Coronary artery (tissue), 2 donors: ENCODE results near the gene ALPP.

Experiments used
- DNase-seq: peaks from one replicate; pipeline ENCODE4 v3.0.0-alpha.2; 2017; ENCODE audit warnings: low spot score
- H3K27ac ChIP-seq, 2 donors: fragments of 200-600 bp; sonication (generic); one replicate each; pipeline ENCODE4 v1.5.1; 2016 to 2019
- H3K4me3 ChIP-seq: fragments of 200-600 bp; sonication (generic); 2 replicates; pipeline ENCODE4 v1.5.1; 2016; ENCODE audit warnings: mild to moderate bottlenecking, moderate library complexity
- CTCF ChIP-seq: fragments of 200-600 bp; sonication (generic); IDR thresholded peaks from one replicate; pipeline ENCODE4 v1.5.1; 2019; ENCODE audit warnings: antibody characterized with exemption

Gene ALPP

GRCh38 chr2:232347369-232347768, 31.2 kb upstream of the ALPP start:
- no peak for TF ChIP-seq CTCF
- no peak overlapping the region for H3K4me3 ChIP-seq
- no peak overlapping the region for H3K27ac ChIP-seq
- DNase-seq: no peak

DNA sequence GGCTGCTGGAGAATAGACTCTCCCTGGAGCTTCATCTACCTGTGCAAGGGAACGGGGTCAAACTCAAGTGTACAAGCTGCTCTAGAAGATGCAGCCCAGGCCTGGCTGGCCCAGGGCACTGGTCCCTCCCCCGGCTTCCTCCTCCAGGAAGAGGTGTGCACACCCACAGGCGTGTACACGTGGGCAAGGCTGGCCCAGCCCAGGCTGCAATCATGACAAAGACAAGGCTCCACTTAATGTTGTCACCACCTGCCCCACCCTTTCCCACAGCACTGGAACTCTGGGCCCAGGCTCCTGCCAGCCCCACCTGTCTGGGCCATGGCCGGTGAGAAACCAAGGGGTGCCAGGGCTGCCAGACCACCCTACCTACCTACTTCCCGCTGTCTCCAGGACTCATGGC, 29.6 kb upstream of the ALPP start:
- Histone ChIP-seq H3K27ac (no peak overlapping the region), H3K4me3 (no peak overlapping the region)
- no peak for DNase-seq
- TF ChIP-seq CTCF: no peak

DNA sequence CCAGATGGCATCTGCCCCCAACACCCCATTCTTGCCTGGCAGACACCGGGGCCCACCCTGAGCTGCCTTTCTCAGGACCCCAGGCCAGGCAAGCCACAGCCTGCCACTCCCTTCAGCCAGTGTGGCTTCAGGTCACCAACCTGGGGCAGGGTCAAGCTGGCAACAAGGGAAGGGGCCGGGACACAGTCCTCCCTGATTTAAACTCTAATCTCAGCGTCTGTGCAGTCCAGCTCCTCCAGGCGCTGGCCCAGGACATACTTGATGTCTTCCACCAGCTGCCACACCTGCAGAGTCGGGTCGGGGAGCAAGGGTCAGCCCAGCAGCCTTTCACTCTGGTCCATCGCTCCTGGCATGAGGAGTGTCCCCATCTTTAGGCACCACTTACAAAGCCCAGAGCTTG, 29.0 kb upstream of the ALPP start:
- TF ChIP-seq CTCF: no peak
- no peak for DNase-seq
- Histone ChIP-seq H3K4me3 (no peak overlapping the region), H3K27ac (no peak overlapping the region)

GRCh38 chr2:232349946-232350635, 28.5 kb upstream of the ALPP start:
- no peak for TF ChIP-seq CTCF
- no peak overlapping the region for H3K27ac ChIP-seq
- DNase-seq: no peak
- no peak overlapping the region for H3K4me3 ChIP-seq

GRCh38 chr2:232350804-232351685, 27.5 kb upstream of the ALPP start:
- no peak overlapping the region for H3K4me3 ChIP-seq

GRCh38 chr2:232351686-232352510, 26.7 kb upstream of the ALPP start:
- H3K4me3 ChIP-seq: no peak overlapping the region
- no peak for DNase-seq
- no peak overlapping the region for H3K27ac ChIP-seq
- TF ChIP-seq CTCF: no peak

More at GRCh38 chr2:232350804-232351685, 27.5 kb upstream of the ALPP start:
- no peak for TF ChIP-seq CTCF
- H3K27ac ChIP-seq: no peak overlapping the region
- DNase-seq: no peak
